Endothelial cell of umbilical vein (primary cell): ENCODE results near the gene CD68. TPM values are rescaled to one million over a fixed set of nuclear protein-coding genes. Genes with fewer than 3 reads are reported as not detected.

ENCODE experiments used
- BruUV-seq: library from RNA; stranded (reverse); fragments of 400-500 nt; replicated peaks from 2 replicates; lab custom pipeline; 2021; lab: Mats Ljungman, UMichigan
- CTCF ChIA-PET: fragments of 300-600, 350-600 bp; sonication (Branson Sonifier 250); formaldehyde crosslinking; loops from one replicate; lab custom pipeline; 2021; ENCODE audit warnings: antibody characterized with exemption, inconsistent platforms; lab: Charles Lee
- POLR2A ChIA-PET: fragments of 300-600, 350-600 bp; sonication (Branson Sonifier 250); formaldehyde crosslinking; loops from one replicate; lab custom pipeline; 2021; ENCODE audit warnings: antibody characterized with exemption, inconsistent platforms; lab: Charles Lee
- DNase-seq: peaks from one replicate; pipeline ENCODE4 v3.0.0-alpha.2; 2011; ENCODE audit warnings: low read depth, low spot score
- FAIRE-seq: peaks from 2 replicates; lab custom pipeline; 2011; peaks lifted over from hg19 to GRCh38; lab: Jason Lieb, UNC
- H2AFZ ChIP-seq: 2 replicates; pipeline ENCODE4 v1.6.0; 2012; ENCODE audit warnings: low read depth, low read length, control low read depth, inconsistent platforms
- H3K27ac ChIP-seq: 2 replicates; pipeline ENCODE4 v1.5.1; 2011; ENCODE audit warnings: low read depth, mild to moderate bottlenecking, control low read depth, low read length, moderate library complexity; ENCODE audit not compliant: insufficient read depth
- H3K27me3 ChIP-seq, 2 experiments: 2 replicates each; pipeline versions ENCODE4 v1.6.0 to v1.6.1; 2011; ENCODE audit warnings: low read length in 2 of 2, mixed read lengths in 1 of 2; ENCODE audit not compliant: control insufficient read depth in 2 of 2, insufficient read depth in 2 of 2
- H3K36me3 ChIP-seq, 2 experiments: 2 replicates in 1 of 2; 3 replicates in 1 of 2; pipeline ENCODE4 v1.5.1; 2011; ENCODE audit warnings: low read length in 2 of 2, mild to moderate bottlenecking in 1 of 2, moderate library complexity in 1 of 2; ENCODE audit not compliant: control insufficient read depth in 2 of 2, insufficient read depth in 2 of 2; ENCODE audit errors: extremely low read depth in 1 of 2
- H3K4me1 ChIP-seq: 3 replicates; pipeline ENCODE4 v1.5.1; 2011; ENCODE audit warnings: mild to moderate bottlenecking, low read length; ENCODE audit not compliant: control insufficient read depth, insufficient read depth; ENCODE audit errors: extremely low read depth
- H3K4me2 ChIP-seq: 2 replicates; pipeline ENCODE4 v1.6.1; 2011; ENCODE audit warnings: low read length, control low read depth, mixed read lengths; ENCODE audit not compliant: insufficient read depth
- H3K4me3 ChIP-seq, 3 experiments: fragments of 200-600 bp in 1 of 3; sonication (generic), shearing (Covaris generic) in 1 of 3; replicated peaks in 1 of 3; 2 replicates each; pipeline ENCODE4 v1.5.1; 2011 to 2016; ENCODE audit warnings: control low read depth in 3 of 3, low read length in 3 of 3, mild to moderate bottlenecking in 2 of 3, inconsistent platforms in 1 of 3, low read depth in 1 of 3, moderate library complexity in 1 of 3; ENCODE audit not compliant: insufficient read depth in 1 of 3
- H3K79me2 ChIP-seq: 2 replicates; pipeline ENCODE4 v1.6.0; 2012; ENCODE audit warnings: low read length, inconsistent platforms; ENCODE audit not compliant: control insufficient read depth, insufficient read depth
- H3K9ac ChIP-seq: replicated peaks from 2 replicates; pipeline ENCODE3; 2011; ENCODE audit warnings: low read length, control low read depth; ENCODE audit not compliant: insufficient read depth; ENCODE audit errors: extremely low read depth
- H3K9me1 ChIP-seq: replicated peaks from 3 replicates; pipeline ENCODE4 v1.6.0; 2011; ENCODE audit warnings: mild to moderate bottlenecking, low read length; ENCODE audit not compliant: control insufficient read depth, insufficient read depth; ENCODE audit errors: extremely low read depth
- H3K9me3 ChIP-seq: replicated peaks from 2 replicates; pipeline ENCODE4 v1.5.1; 2012; ENCODE audit warnings: low read length, inconsistent platforms; ENCODE audit not compliant: control insufficient read depth, insufficient read depth
- H4K20me1 ChIP-seq: replicated peaks from 2 replicates; pipeline ENCODE3; 2011; ENCODE audit warnings: mild to moderate bottlenecking, low read length; ENCODE audit not compliant: control insufficient read depth, insufficient read depth; ENCODE audit errors: extremely low read depth
- CTCF ChIP-seq, 2 donors: IDR thresholded peaks; 1 replicate in 1 of 2; 2 replicates in 1 of 2; pipeline ENCODE4 v1.5.1; 2011; ENCODE audit warnings: low read length in 2 of 2, mild to moderate bottlenecking in 2 of 2, moderate library complexity in 2 of 2, control low read depth in 1 of 2, inconsistent platforms in 1 of 2, low read depth in 1 of 2; ENCODE audit not compliant: insufficient read depth in 1 of 2; ENCODE audit errors: extremely low read depth in 1 of 2
- EZH2 ChIP-seq: IDR thresholded peaks from 2 replicates; pipeline ENCODE4 v1.6.1; 2012; ENCODE audit warnings: borderline replicate concordance, low read depth, mild to moderate bottlenecking, moderate library complexity, low read length, inconsistent platforms; ENCODE audit not compliant: severe bottlenecking
- FOS ChIP-seq: IDR thresholded peaks from 2 replicates; pipeline ENCODE4 v1.6.1; 2011; ENCODE audit warnings: mild to moderate bottlenecking, low read length, moderate library complexity, borderline replicate concordance; ENCODE audit not compliant: insufficient read depth
- GATA2 ChIP-seq: IDR thresholded peaks from 2 replicates; pipeline ENCODE4 v1.7.0; 2011; ENCODE audit warnings: low read depth, mild to moderate bottlenecking, moderate library complexity, mixed read lengths, low read length; ENCODE audit not compliant: insufficient read length, insufficient read depth
- JUN ChIP-seq: IDR thresholded peaks from 2 replicates; pipeline ENCODE4 v1.6.1; 2011; ENCODE audit warnings: borderline replicate concordance, low read depth; ENCODE audit not compliant: insufficient read length, insufficient read depth
- MYC ChIP-seq: IDR thresholded peaks from one replicate; pipeline ENCODE4 v1.6.1; 2011; ENCODE audit warnings: mild to moderate bottlenecking, low read depth, low read length
- POLR2A ChIP-seq: IDR thresholded peaks from 2 replicates; pipeline ENCODE4 v1.6.1; 2012; ENCODE audit warnings: low read depth, mild to moderate bottlenecking, control low read depth, low read length
- POLR2AphosphoS5 ChIP-seq: IDR thresholded peaks from 2 replicates; pipeline ENCODE4 v1.6.1; 2012; ENCODE audit warnings: low read depth, mild to moderate bottlenecking, control low read depth, low read length, moderate library complexity; ENCODE audit not compliant: insufficient read depth
- dilution Hi-C: fragments of 300-500 bp; cut with MboI; formaldehyde crosslinking; loops from one replicate; pipeline ENCODE4 v1.15.0; 2019; ENCODE audit warnings: low sequenced_read_pairs; ENCODE audit not compliant: extremely low pct_ligation_motif_present
- intact Hi-C: fragments of 100-400 bp; cut with micrococcal nuclease; formaldehyde crosslinking; loops from one replicate; pipeline ENCODE4 v1.10.0; 2022
- polyA plus RNA-seq, 4 experiments: library from polyadenylated mRNA; depleted of rRNA in 3 of 4; stranded (reverse) in 3 of 4; unstranded in 1 of 4; fragments of >200 nt; gene quantifications; 2 replicates each; pipeline versions ENCODE4 v1.2.1 to v1.2.3, GENCODE V29; 2011 to 2012; ENCODE audit warnings: missing spikeins in 1 of 4
- total RNA-seq: library from RNA; stranded (reverse); gene quantifications from 2 replicates; pipeline ENCODE4 v1.2.3, GENCODE V29; 2021
- TF ChIP-seq, protein P1 (sequence below): IDR thresholded peaks from 2 replicates; pipeline ENCODE4 v1.6.1; 2011; ENCODE audit not compliant: insufficient read depth, insufficient read length

Gene CD68
- total and polyA plus RNA-seq, 2 donors (not counting 3 experiments of a cell fraction or from before 2014, with no cell fraction given), result 2.9 to 30.8 TPM

- no peak overlapping the region for H3K9ac ChIP-seq
- no TSS peak for BruUV-seq
- H3K4me2 ChIP-seq, result no peak overlapping the region
- no peaks in the 10 kb centered on the region for H3K27me3 ChIP-seq
- H3K27ac ChIP-seq, result no peak overlapping the region
- CTCF ChIA-PET, result interaction anchor here (2.0 to 6.7 kb wide), 3 partner anchors 33 to 41 kb away, joined by 5 to 314 read pairs (median 14); partner anchors contain the start of gene SOX15
- no peak overlapping the region for H2AFZ ChIP-seq
- dilution Hi-C loops (no loop called here), intact Hi-C loops (no loop called here)
- no peak for DNase-seq
- no peaks in the 10 kb centered on the region for H3K79me2 ChIP-seq
- POLR2A ChIA-PET, result no interaction called here
- TF ChIP-seq POLR2A (no peak), EZH2 (no peak), GATA2 (no peak), MYC (no peak), POLR2AphosphoS5 (no peak), FOS (no peak), CTCF (IDR thresholded peaks at IDR 0.05; ENCODE audit: extremely low read depth in 1 of 2, insufficient read depth in 1 of 2, low read depth in 1 of 2, low read length in 2 of 2) (no peak), JUN (no peak)
- TF ChIP-seq, protein P1, sequence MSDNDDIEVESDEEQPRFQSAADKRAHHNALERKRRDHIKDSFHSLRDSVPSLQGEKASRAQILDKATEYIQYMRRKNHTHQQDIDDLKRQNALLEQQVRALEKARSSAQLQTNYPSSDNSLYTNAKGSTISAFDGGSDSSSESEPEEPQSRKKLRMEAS, result no peak
- no peaks in the 10 kb centered on the region for H3K9me3 ChIP-seq
- H4K20me1 ChIP-seq, result no peaks in the 10 kb centered on the region
- no peak for FAIRE-seq
- H3K4me1 ChIP-seq, result peaks cover 25% of the 10 kb centered on the region
- no peaks in the 10 kb centered on the region for H3K9me1 ChIP-seq
- no peaks in the 10 kb centered on the region for H3K36me3 ChIP-seq
- H3K4me3 ChIP-seq, result no peak overlapping the region
Observed at GRCh38 chr17:7556627-7557026, 22.8 kb upstream of the CD68 start.
